ENCODE data around the gene VIPR1. TPM values are rescaled to one million over a fixed set of nuclear protein-coding genes. Genes with fewer than 3 reads are reported as not detected.

The VIPR1 gene
- total and polyA plus RNA-seq, 2 experiments from 2014 or later = 0.86 to 1.6 TPM

DNA sequence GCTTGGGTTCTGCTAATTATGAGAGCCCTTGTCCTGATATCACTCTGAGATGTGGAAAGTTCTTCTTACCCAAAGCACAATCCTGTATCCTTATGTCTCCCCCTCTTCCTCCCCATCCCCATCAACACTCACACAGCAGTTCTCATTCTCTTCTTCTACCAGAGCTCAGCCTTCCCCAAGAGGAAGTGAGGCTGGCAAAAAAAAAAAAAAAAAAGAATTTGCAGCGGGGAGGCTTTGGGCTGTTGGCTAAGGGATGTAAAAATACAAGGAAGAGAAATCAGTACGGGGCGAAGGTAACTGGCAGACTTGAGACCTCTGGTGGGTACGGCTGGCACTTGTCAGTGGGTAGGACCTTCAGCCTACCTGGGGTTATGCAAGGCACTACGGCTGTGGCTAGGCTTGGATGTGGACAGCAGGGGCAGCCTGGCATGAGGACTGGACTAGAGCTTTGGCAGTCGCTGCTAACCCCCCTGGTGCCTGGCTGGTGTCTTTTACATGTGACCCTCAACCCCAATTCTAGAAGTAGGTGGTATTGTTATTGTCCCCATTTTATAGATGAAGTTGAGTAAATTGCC is 5.4 kb downstream of the VIPR1 start:
- Histone ChIP-seq H3K9me3 (ENCODE audit: low read depth) (no peaks in the 10 kb centered on the region), H3K27me3 (peaks cover 8% of the 10 kb centered on the region), H3K36me3 (no peaks in the 10 kb centered on the region), H3K4me1 (ENCODE audit: low read depth) (no peaks in the 10 kb centered on the region), H3K4me3 (no peak overlapping the region), H3K27ac (no peak overlapping the region)
- TF ChIP-seq, protein P1, sequence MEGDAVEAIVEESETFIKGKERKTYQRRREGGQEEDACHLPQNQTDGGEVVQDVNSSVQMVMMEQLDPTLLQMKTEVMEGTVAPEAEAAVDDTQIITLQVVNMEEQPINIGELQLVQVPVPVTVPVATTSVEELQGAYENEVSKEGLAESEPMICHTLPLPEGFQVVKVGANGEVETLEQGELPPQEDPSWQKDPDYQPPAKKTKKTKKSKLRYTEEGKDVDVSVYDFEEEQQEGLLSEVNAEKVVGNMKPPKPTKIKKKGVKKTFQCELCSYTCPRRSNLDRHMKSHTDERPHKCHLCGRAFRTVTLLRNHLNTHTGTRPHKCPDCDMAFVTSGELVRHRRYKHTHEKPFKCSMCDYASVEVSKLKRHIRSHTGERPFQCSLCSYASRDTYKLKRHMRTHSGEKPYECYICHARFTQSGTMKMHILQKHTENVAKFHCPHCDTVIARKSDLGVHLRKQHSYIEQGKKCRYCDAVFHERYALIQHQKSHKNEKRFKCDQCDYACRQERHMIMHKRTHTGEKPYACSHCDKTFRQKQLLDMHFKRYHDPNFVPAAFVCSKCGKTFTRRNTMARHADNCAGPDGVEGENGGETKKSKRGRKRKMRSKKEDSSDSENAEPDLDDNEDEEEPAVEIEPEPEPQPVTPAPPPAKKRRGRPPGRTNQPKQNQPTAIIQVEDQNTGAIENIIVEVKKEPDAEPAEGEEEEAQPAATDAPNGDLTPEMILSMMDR (IDR thresholded peaks at IDR 0.05; ENCODE audit: low read depth, low read length) = no peak
- DNase-seq (ENCODE audit: low read depth in 1 of 2, low spot score in 1 of 2) = no peak

DNA sequence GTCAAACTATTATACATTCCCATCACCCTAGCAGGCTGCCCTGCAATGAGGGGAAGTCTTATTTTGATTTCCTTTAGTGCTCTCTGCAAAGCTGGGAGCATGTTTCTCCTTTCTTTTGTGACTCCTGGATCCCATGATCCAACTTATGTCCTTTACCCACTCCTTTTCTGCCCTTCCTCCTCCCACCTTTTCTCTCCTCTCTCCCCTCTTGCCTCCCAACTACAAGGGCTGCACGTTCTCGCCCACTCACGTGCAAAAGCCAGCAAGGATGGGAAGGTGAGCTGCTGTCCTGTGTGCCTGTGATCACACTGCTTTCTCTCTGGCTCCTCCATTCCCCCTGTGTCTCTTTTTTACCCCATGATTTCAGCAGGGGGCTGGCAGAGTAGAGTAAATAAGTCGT is 6.1 kb downstream of the VIPR1 start:
- DNase-seq (ENCODE audit: low read depth in 1 of 2, low spot score in 1 of 2) = no peak
- no peak overlapping the region for H3K27ac ChIP-seq
- no peaks in the 10 kb centered on the region for H3K4me1 ChIP-seq (ENCODE audit: low read depth)
- no peaks in the 10 kb centered on the region for H3K36me3 ChIP-seq
- H3K9me3 ChIP-seq (ENCODE audit: low read depth) = no peaks in the 10 kb centered on the region
- no peak overlapping the region for H3K4me3 ChIP-seq
- H3K27me3 ChIP-seq = peaks cover under 1% of the 10 kb centered on the region
- TF ChIP-seq, protein P1 (IDR thresholded peaks at IDR 0.05; ENCODE audit: low read depth, low read length) = no peak

DNA sequence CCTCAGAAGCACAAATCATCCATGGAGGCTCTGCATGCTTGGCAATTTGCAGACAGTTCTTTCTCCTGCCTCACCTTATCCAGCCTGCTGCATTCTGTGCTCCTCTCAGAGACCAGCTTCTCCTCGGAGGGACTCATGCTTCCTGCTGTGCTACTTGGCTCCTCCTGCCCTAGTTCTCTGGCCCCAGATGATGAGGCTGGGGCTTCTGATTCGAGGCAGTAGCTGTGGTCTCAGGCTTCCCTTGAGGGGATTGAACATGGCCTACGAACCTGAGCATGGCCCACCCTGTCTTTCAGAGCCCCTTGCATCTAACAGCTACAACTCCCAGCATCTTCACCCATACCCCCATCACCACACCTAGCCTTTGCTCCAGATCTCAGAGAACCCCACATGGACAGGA is 6.7 kb downstream of the VIPR1 start:
- Histone ChIP-seq H3K27me3 (no peaks in the 10 kb centered on the region), H3K36me3 (no peaks in the 10 kb centered on the region), H3K27ac (no peak overlapping the region), H3K9me3 (ENCODE audit: low read depth) (no peaks in the 10 kb centered on the region), H3K4me1 (ENCODE audit: low read depth) (no peaks in the 10 kb centered on the region), H3K4me3 (no peak overlapping the region)
- no peak for DNase-seq (ENCODE audit: low read depth in 1 of 2, low spot score in 1 of 2)
- TF ChIP-seq, protein P1 (IDR thresholded peaks at IDR 0.05; ENCODE audit: low read depth, low read length) = no peak

DNA sequence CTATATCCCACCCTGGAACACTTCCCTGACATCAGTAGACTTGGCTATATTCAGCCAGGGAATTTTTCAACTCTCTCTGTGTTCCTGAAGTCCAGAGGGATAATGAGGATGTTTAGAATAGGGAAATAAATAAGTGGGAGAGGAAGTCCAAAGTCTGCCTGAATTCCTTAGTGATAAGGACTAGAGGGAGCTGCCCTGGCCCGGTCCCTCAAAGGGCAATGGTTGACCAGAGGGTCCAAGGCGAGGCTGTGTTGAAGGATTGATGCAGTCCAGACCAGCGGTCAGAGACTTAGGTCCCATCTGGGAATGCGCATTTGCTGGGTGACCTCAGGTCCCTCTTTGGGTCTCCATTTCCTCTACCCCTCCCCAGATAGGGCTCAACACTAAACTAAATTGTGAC is 7.9 kb downstream of the VIPR1 start:
- no peaks in the 10 kb centered on the region for H3K4me1 ChIP-seq (ENCODE audit: low read depth)

DNA sequence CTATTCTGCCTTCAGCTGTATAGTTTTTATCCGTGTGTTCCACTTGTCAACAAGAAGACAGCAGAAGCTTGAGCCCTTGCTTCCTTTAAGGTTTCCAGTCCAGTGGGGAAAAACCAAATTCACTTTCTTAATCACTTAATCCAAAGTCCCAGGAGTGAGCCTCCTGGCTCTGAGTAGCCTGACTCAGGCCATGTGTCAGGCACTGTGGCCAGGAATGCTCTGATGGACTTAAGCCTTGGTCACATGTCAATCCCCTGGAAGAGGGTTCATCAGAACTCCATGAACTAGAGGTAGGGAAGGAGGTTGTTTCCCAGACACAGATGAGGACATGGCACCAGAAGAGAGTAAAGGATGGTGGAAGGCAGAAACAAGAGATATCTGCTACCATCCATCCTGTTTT is 8.8 kb downstream of the VIPR1 start:
- Histone ChIP-seq H3K4me3 (no peak overlapping the region), H3K27me3 (no peaks in the 10 kb centered on the region), H3K4me1 (ENCODE audit: low read depth) (no peaks in the 10 kb centered on the region), H3K36me3 (no peaks in the 10 kb centered on the region), H3K27ac (no peak overlapping the region), H3K9me3 (ENCODE audit: low read depth) (no peaks in the 10 kb centered on the region)
- no peak for DNase-seq (ENCODE audit: low read depth in 1 of 2, low spot score in 1 of 2)
- TF ChIP-seq, protein P1 (IDR thresholded peaks at IDR 0.05; ENCODE audit: low read depth, low read length) = no peak

More for the DNA sequence above, 7.9 kb downstream of the VIPR1 start:
- no peak overlapping the region for H3K27ac ChIP-seq
- H3K27me3 ChIP-seq = no peaks in the 10 kb centered on the region
- no peak for DNase-seq (ENCODE audit: low read depth in 1 of 2, low spot score in 1 of 2)
- H3K4me3 ChIP-seq = no peak overlapping the region
- TF ChIP-seq, protein P1 (IDR thresholded peaks at IDR 0.05; ENCODE audit: low read depth, low read length) = no peak
- no peaks in the 10 kb centered on the region for H3K9me3 ChIP-seq (ENCODE audit: low read depth)
- H3K36me3 ChIP-seq = no peaks in the 10 kb centered on the region

All from cardiac muscle cell (in vitro differentiated cells and primary cell).